GM08714 (cell line): ENCODE results near the gene CD3D.
"Not testable (repeated sequence)": the region's sequence is repeated elsewhere in the genome, so short reads cannot be mapped to it uniquely, and the experiment has no call there.

ENCODE experiments used
- H3K4me3 ChIP-seq: fragments of 200-500 bp; sonication (Bioruptor generic); 2 replicates; pipeline ENCODE4 v1.5.1; 2014; ENCODE audit warnings: mild to moderate bottlenecking, low read length, inconsistent platforms
- ZNF274 ChIP-seq: IDR thresholded peaks from 2 replicates; pipeline ENCODE4 v1.6.1; 2012; ENCODE audit warnings: mild to moderate bottlenecking, low read depth, low read length

CD3D gene

DNA sequence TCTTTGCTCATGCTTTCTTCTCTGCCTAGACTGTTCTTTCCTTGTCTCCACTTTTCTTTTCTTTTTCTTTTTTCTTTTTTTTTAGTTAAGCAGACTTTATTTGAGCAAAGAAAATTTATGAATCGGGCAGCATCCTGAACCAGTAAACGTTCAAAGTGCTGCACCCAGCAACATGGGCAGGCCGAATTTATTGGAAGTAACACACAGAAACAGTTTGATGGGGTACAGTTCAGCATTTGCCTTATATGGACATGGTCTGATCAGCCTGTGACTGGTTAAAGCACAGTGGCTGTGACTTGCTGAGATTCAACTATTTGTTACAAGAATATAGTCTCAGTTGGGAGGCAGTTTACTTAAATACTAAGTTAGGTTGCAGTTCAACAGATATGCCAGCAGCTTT, 22.0 kb downstream of the CD3D start:
- no peak overlapping the region for H3K4me3 ChIP-seq
- no peak for TF ChIP-seq ZNF274

DNA sequence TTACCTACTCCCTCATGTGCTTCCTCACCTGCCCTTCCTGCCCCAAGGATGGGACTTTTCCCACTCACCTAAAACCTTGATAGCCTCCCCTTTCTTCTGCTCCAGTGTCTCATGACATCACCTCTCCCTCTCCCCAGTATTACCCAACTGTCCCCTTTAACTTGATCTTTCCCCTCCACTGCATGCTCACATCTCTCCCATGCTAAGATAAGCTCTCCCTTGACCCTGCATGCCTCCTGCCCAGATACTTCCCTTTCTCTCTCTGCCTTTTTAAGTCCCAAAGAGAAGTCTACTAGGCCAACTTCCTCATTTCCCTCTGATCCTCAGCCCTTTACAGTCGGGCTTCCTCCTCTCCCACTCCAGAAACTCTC, 23.2 kb downstream of the CD3D start:
- TF ChIP-seq ZNF274: no peak
- no peak overlapping the region for H3K4me3 ChIP-seq

GRCh38 chr11:118318581-118319336, 23.7 kb downstream of the CD3D start:
- TF ChIP-seq ZNF274: no peak
- no peak overlapping the region for H3K4me3 ChIP-seq

DNA sequence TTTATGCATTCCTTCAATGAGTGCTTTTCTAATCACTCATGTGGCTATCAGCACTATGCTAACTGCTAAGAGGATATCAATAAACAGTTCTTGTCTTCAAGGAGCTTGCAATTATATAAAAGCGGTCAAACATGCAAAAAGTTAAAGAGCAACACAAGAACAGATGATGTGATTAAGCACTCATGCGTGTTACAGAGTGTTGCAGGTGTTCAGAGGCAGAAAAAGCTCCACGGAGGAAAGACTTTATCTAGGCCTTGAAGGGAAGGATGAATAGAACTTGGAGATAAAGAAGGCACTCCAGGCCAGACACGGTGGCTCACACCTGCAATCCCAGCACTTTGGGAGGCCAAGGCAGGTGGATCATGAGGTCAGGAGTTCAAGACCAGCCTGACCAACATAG, 24.4 kb downstream of the CD3D start:
- no peak overlapping the region for H3K4me3 ChIP-seq
- no peak for TF ChIP-seq ZNF274

DNA sequence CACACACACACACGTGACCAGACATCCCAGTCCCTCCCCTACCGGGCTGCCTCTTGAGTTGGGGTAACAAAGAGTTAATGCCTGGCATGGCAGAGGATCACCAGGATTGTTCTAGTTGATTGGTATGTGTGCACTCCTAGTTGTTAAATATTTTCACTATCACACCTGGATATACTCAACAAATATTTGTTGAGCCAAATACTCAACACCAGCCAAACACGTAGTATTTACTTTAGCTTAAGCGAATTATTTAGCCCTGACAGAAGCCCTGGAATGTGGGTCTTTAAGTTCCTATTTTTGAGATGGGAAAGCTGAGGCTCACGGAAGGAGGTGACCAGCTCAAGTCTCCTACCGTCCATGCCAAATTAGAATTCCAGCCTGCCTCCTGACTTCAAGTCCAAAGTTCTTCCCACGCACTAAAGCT, 27.5 kb downstream of the CD3D start:
- H3K4me3 ChIP-seq: no peak overlapping the region
- TF ChIP-seq ZNF274: no peak

GRCh38 chr11:118313242-118313641, 29.3 kb downstream of the CD3D start:
- no peak overlapping the region for H3K4me3 ChIP-seq
- TF ChIP-seq ZNF274: no peak

DNA sequence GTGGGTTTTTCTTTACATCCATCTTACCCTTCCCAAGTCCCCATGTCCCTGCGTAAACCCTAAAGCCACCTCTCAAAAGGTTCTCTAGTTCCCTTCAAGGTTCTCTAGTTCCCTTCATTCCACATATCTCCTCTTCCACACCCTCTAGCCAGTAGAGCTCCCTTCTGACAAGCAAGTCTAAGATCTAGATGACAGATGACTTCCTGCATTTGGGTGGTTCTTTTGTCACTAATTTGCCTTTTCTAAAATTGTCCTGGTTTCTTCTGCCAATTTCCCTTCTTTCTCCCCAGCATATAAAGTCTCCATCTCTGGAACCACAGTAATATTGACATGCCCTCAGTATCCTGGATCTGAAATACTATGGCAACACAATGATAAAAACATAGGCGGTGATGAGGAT, 30.2 kb downstream of the CD3D start:
- H3K4me3 ChIP-seq: no peak overlapping the region
- TF ChIP-seq ZNF274: no peak

- no peak for TF ChIP-seq ZNF274
- H3K4me3 ChIP-seq: no peak overlapping the region
These were observed 31.0 kb downstream of the CD3D start for GRCh38 chr11:118311518-118311917.

- no peak overlapping the region for H3K4me3 ChIP-seq
These were observed 31.6 kb downstream of the CD3D start for GRCh38 chr11:118310781-118311485.

DNA sequence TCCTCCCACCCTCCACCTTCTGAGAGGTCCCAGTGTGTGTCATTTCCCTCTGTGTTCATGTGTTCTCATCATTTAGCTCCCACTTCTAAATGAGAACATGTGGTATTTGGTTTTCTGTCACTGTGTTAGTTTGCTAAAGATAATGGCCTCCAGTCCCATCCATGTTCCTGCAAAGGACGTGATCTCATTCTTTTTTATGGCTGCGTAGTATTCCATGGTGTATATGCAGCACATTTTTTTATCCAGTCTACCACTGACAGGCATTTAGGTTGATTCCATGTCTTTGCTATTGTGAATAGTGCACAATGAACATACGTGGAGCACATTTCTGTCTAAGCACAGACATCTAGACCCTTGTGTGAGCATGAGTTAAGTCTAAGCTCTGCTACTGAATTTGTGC, 32.2 kb downstream of the CD3D start:
- H3K4me3 ChIP-seq: no peak overlapping the region
- no peak for TF ChIP-seq ZNF274

More at GRCh38 chr11:118310781-118311485, 31.6 kb downstream of the CD3D start:
- TF ChIP-seq ZNF274: no peak

GRCh38 chr11:118308995-118309528, 33.4 kb downstream of the CD3D start:
- H3K4me3 ChIP-seq: not testable (repeated sequence)

- no peak overlapping the region for H3K4me3 ChIP-seq
- TF ChIP-seq ZNF274: no peak
These were observed 35.9 kb downstream of the CD3D start for GRCh38 chr11:118306556-118306955.

- H3K4me3 ChIP-seq: no peak overlapping the region
- TF ChIP-seq ZNF274: no peak
These were observed 36.8 kb downstream of the CD3D start for GRCh38 chr11:118305726-118306125.

DNA sequence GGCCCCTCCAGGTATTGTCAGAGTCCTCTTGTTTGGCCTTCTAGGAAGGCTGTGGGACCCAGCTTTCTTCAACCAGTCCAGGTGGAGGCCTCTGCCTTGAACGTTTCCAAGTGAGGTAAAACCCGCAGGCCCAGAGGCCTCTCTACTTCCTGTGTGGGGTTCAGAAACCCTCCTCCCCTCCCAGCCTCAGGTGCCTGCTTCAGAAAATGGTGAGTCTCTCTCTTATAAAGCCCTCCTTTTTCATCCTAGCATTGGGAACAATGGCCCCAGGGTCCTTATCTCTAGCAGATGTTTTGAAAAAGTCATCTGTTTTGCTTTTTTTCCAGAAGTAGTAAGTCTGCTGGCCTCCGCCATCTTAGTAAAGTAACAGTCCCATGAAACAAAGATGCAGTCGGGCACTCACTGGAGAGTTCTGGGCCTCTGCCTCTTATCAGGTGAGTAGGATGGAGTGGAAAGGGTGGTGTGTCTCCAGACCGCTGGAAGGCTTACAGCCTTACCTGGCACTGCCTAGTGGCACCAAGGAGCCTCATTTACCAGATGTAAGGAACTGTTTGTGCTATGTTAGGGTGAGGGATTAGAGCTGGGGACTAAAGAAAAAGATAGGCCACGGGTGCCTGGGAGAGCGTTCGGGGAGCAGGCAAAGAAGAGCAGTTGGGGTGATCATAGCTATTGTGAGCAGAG, 37.8 kb downstream of the CD3D start, which contains the start of gene CD3E:
Gene CD3E, plus strand, starts transcription at position 163 of the 681 bp plus-strand sequence. Its CDS starts 223 bp downstream, at position 386.
- no peak for TF ChIP-seq ZNF274

DNA sequence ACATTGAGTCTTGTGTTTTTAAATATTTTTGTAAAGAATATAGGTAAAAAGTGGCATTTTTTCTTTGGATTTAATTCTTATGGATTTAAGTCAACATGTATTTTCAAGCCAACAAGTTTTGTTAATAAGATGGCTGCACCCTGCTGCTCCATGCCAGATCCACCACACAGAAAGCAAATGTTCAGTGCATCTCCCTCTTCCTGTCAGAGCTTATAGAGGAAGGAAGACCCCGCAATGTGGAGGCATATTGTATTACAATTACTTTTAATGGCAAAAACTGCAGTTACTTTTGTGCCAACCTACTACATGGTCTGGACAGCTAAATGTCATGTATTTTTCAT, 38.3 kb downstream of the CD3D start:
- no peak overlapping the region for H3K4me3 ChIP-seq
- no peak for TF ChIP-seq ZNF274

More for the DNA sequence above, 37.8 kb downstream of the CD3D start, which contains the start of gene CD3E:
- no peak within 1 kb of the TSS for H3K4me3 ChIP-seq
